Fibroblast of lung (primary cell): ENCODE results near the gene PGM2L1. TPM values are rescaled to one million over a fixed set of nuclear protein-coding genes. Genes with fewer than 3 reads are reported as not detected.
A peak's percentile ranks its signal among the peaks of the same experiment; 100 is the strongest.

Source experiments
- DNase-seq, 2 donors: peaks; one replicate each; pipeline versions ENCODE4 v3.0.0 to v3.0.0-alpha.2; 2010; ENCODE audit warnings: low read depth in 2 of 2
- H2AFZ ChIP-seq: 2 replicates; pipeline ENCODE4 v1.5.1; 2012; ENCODE audit warnings: low read length, control low read depth, inconsistent platforms
- H3K27ac ChIP-seq: 2 replicates; pipeline ENCODE4 v1.5.1; 2011; ENCODE audit warnings: low read length, control low read depth; ENCODE audit not compliant: insufficient read depth
- H3K27me3 ChIP-seq: 2 replicates; pipeline ENCODE4 v1.5.1; 2011; ENCODE audit warnings: mild to moderate bottlenecking, low read length; ENCODE audit not compliant: control insufficient read depth, insufficient read depth
- H3K36me3 ChIP-seq: 2 replicates; pipeline ENCODE4 v1.5.1; 2011; ENCODE audit warnings: low read length; ENCODE audit not compliant: control insufficient read depth, insufficient read depth
- H3K4me1 ChIP-seq: 2 replicates; pipeline ENCODE4 v1.5.1; 2011; ENCODE audit warnings: low read length; ENCODE audit not compliant: control insufficient read depth, insufficient read depth; ENCODE audit errors: extremely low read depth
- H3K4me2 ChIP-seq: 2 replicates; pipeline ENCODE4 v1.5.1; 2011; ENCODE audit warnings: low read length, control low read depth; ENCODE audit not compliant: insufficient read depth; ENCODE audit errors: extremely low read depth
- H3K4me3 ChIP-seq, 4 experiments: fragments of 200-600 bp in 1 of 4; sonication (generic) in 1 of 4; replicated peaks in 1 of 4; 2 replicates each; pipeline ENCODE4 v1.5.1; 2011 to 2016; ENCODE audit warnings: low read length in 4 of 4, low read depth in 3 of 4, mild to moderate bottlenecking in 3 of 4, control low read depth in 2 of 4, inconsistent platforms in 1 of 4, mixed read lengths in 1 of 4; ENCODE audit not compliant: insufficient read depth in 1 of 4; ENCODE audit errors: control extremely low read depth in 1 of 4
- H3K79me2 ChIP-seq: 2 replicates; pipeline ENCODE4 v1.5.1; 2012; ENCODE audit warnings: mild to moderate bottlenecking, low read length, inconsistent platforms; ENCODE audit not compliant: control insufficient read depth, insufficient read depth
- H3K9ac ChIP-seq: 2 replicates; pipeline ENCODE4 v1.5.1; 2011; ENCODE audit warnings: mild to moderate bottlenecking, low read length, control low read depth; ENCODE audit not compliant: insufficient read depth
- H3K9me3 ChIP-seq: 2 replicates; pipeline ENCODE4 v1.5.1; 2012; ENCODE audit warnings: low read depth, low read length; ENCODE audit not compliant: control insufficient read depth, insufficient read depth
- H4K20me1 ChIP-seq: 2 replicates; pipeline ENCODE4 v1.5.1; 2011; ENCODE audit warnings: low read length; ENCODE audit not compliant: control insufficient read depth, insufficient read depth; ENCODE audit errors: extremely low read depth
- EZH2 ChIP-seq: IDR thresholded peaks from 2 replicates; pipeline ENCODE4 v1.5.1; 2012; ENCODE audit warnings: low read length, control low read depth, mild to moderate bottlenecking; ENCODE audit errors: missing control alignments
- polyA plus RNA-seq, 2 donors: library from polyadenylated mRNA; depleted of rRNA in 1 of 2; stranded (reverse) in 1 of 2; unstranded in 1 of 2; fragments of >200 nt; gene quantifications; 2 replicates each; pipeline ENCODE4 v1.2.1, GENCODE V29; 2011 to 2012; ENCODE audit warnings: missing spikeins in 1 of 2
- total RNA-seq: library from RNA; depleted of rRNA; stranded (reverse); fragments of >200 nt; gene quantifications from 2 replicates; pipeline ENCODE4 v1.2.1, GENCODE V29; 2014
- TF ChIP-seq, protein P1 (sequence below), 2 donors: IDR thresholded peaks in 1 of 2; conservative IDR thresholded peaks in 1 of 2; 1 replicate in 1 of 2; 2 replicates in 1 of 2; pipeline ENCODE4 v1.5.1; 2011 to 2012; ENCODE audit warnings: low read length in 2 of 2, control low read depth in 1 of 2, inconsistent platforms in 1 of 2, low read depth in 1 of 2, mild to moderate bottlenecking in 1 of 2

The PGM2L1 gene
- total and polyA plus RNA-seq, 2 donors (not counting 1 experiment from before 2014, with no cell fraction given) = 1.4 to 4.1 TPM

DNA sequence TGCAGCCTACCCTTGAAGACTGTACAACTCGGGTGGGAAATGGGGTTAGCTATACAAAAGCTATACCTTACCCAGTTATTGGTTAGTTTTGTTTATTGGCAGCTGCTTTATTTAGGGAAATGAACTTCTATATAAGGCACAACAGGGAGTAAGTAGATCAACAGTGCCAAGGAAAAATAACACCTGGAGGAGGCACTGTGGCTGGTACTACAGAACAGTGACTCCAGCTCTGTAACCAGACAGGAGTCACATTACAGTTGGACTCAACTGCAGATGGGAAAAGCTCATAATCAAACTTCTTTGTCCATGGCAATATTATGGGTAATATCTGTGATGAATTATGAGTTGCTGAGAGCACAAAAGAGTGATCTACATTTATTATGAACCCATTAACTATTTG is 100.7 kb downstream of the PGM2L1 start:
- no peak for DNase-seq
- Histone ChIP-seq H2AFZ (no peak overlapping the region), H4K20me1 (no peaks in the 10 kb centered on the region), H3K9ac (no peak overlapping the region), H3K4me2 (no peak overlapping the region), H3K27me3 (no peaks in the 10 kb centered on the region), H3K36me3 (no peaks in the 10 kb centered on the region), H3K79me2 (no peaks in the 10 kb centered on the region), H3K27ac (no peak overlapping the region), H3K4me3 (no peak overlapping the region), H3K9me3 (no peaks in the 10 kb centered on the region), H3K4me1 (no peaks in the 10 kb centered on the region)
- TF ChIP-seq, protein P1, sequence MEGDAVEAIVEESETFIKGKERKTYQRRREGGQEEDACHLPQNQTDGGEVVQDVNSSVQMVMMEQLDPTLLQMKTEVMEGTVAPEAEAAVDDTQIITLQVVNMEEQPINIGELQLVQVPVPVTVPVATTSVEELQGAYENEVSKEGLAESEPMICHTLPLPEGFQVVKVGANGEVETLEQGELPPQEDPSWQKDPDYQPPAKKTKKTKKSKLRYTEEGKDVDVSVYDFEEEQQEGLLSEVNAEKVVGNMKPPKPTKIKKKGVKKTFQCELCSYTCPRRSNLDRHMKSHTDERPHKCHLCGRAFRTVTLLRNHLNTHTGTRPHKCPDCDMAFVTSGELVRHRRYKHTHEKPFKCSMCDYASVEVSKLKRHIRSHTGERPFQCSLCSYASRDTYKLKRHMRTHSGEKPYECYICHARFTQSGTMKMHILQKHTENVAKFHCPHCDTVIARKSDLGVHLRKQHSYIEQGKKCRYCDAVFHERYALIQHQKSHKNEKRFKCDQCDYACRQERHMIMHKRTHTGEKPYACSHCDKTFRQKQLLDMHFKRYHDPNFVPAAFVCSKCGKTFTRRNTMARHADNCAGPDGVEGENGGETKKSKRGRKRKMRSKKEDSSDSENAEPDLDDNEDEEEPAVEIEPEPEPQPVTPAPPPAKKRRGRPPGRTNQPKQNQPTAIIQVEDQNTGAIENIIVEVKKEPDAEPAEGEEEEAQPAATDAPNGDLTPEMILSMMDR (conservative IDR thresholded peaks at IDR 0.05 in 1 of 2, IDR thresholded peaks at IDR 0.05 in 1 of 2; ENCODE audit: low read depth in 1 of 2, low read length in 2 of 2) = no peak
- no peak for TF ChIP-seq EZH2

DNA sequence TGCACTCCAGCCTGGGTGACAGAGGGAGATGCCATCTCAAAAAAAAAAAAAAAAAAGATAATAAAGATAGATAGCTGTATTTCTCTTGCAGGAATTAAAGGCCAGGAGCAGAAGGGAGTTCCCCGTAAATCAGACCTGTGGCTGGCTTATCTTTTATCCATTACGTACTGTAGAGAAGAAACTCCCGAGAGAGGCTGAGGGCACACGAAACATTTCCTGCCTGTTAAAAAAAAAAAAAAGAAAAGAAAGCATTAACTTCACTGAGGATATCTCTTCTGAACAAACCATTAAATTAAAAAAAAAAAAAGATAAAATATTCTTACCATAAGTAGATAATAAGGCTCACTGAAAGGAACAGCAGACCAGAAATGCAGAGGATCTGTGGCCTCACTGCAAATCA is 109.3 kb downstream of the PGM2L1 start:
- H3K27me3 ChIP-seq = no peaks in the 10 kb centered on the region
- H3K36me3 ChIP-seq = no peaks in the 10 kb centered on the region
- H4K20me1 ChIP-seq = no peaks in the 10 kb centered on the region
- peaks cover 8% of the 10 kb centered on the region for H3K4me1 ChIP-seq
- DNase-seq = peak in 1 of 2 donors; percentile 64
- no peaks in the 10 kb centered on the region for H3K79me2 ChIP-seq
- H3K9ac ChIP-seq = no peak overlapping the region
- H3K9me3 ChIP-seq = no peaks in the 10 kb centered on the region
- TF ChIP-seq, protein P1 (conservative IDR thresholded peaks at IDR 0.05 in 1 of 2, IDR thresholded peaks at IDR 0.05 in 1 of 2; ENCODE audit: low read depth in 1 of 2, low read length in 2 of 2) = no peak
- no peak for TF ChIP-seq EZH2
- H3K4me2 ChIP-seq = no peak overlapping the region
- no peak overlapping the region for H2AFZ ChIP-seq
- H3K27ac ChIP-seq = no peak overlapping the region
- H3K4me3 ChIP-seq = no peak overlapping the region

DNA sequence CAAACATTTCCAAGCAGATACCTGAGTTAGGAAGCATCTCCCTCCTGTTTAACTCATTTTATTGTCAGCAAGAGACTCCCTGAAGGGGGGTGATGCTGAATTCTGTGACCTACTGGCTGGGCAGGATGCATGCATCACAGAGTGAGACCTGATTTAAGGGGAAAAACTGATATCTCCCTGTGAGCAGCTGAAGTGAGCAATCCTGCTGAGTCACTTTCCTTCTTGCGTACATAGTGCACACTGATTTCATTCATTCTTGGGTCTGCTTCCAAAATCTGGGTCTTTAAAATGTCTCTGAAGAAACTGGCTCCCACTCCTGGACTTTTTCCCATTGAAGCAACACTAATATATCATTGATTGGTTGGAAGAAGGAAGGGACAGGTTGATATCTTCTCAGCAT is 110.1 kb downstream of the PGM2L1 start:
- Histone ChIP-seq H3K27me3 (no peaks in the 10 kb centered on the region), H3K4me2 (peak overlapping the region; percentile 7), H4K20me1 (no peaks in the 10 kb centered on the region), H3K9ac (no peak overlapping the region), H3K27ac (peak overlapping the region; percentile 76), H3K4me3 (no peak overlapping the region), H3K9me3 (no peaks in the 10 kb centered on the region), H3K79me2 (no peaks in the 10 kb centered on the region), H3K4me1 (peaks cover 13% of the 10 kb centered on the region), H2AFZ (no peak overlapping the region), H3K36me3 (no peaks in the 10 kb centered on the region)
- peak; percentile 98 for DNase-seq
- TF ChIP-seq, protein P1 (conservative IDR thresholded peaks at IDR 0.05 in 1 of 2, IDR thresholded peaks at IDR 0.05 in 1 of 2; ENCODE audit: low read depth in 1 of 2, low read length in 2 of 2) = no peak
- TF ChIP-seq EZH2 = no peak
